Osteoblast (primary cell): ENCODE data around the gene UBR3. TPM values are rescaled to one million over a fixed set of nuclear protein-coding genes. Genes with fewer than 3 reads are reported as not detected.

ENCODE experiments used
- DNase-seq: peaks from one replicate; pipeline ENCODE4 v3.0.0; 2011; ENCODE audit warnings: low spot score, mixed read lengths; ENCODE audit not compliant: insufficient read length; ENCODE audit errors: missing footprints
- H2AFZ ChIP-seq: 2 replicates; pipeline ENCODE4 v1.6.0; 2011; ENCODE audit warnings: mild to moderate bottlenecking, low read length
- H3K27ac ChIP-seq: 2 replicates; pipeline ENCODE4 v1.5.1; 2011; ENCODE audit warnings: mild to moderate bottlenecking, low read depth, low read length, moderate library complexity
- H3K27me3 ChIP-seq: 2 replicates; pipeline ENCODE4 v1.6.0; 2012; ENCODE audit warnings: mild to moderate bottlenecking, control low read depth, inconsistent platforms, low read length, moderate library complexity; ENCODE audit not compliant: insufficient read depth
- H3K36me3 ChIP-seq: 2 replicates; pipeline ENCODE4 v1.5.1; 2011; ENCODE audit warnings: mild to moderate bottlenecking, low read length, control low read depth, moderate library complexity; ENCODE audit not compliant: insufficient read depth
- H3K4me1 ChIP-seq: 2 replicates; pipeline ENCODE4 v1.5.1; 2011; ENCODE audit warnings: mild to moderate bottlenecking, low read length, control low read depth, moderate library complexity; ENCODE audit not compliant: insufficient read depth
- H3K4me2 ChIP-seq: 2 replicates; pipeline ENCODE4 v1.6.0; 2011; ENCODE audit warnings: mild to moderate bottlenecking, low read length; ENCODE audit not compliant: insufficient read depth
- H3K4me3 ChIP-seq: fragments of 200-600 bp; sonication (generic); 3 replicates; pipeline ENCODE4 v1.5.1; 2012; ENCODE audit warnings: mild to moderate bottlenecking, low read length, inconsistent platforms; ENCODE audit not compliant: insufficient read depth
- H3K79me2 ChIP-seq: 2 replicates; pipeline ENCODE4 v1.6.0; 2012; ENCODE audit warnings: mild to moderate bottlenecking, low read length, control low read depth, inconsistent platforms; ENCODE audit not compliant: insufficient read depth
- H3K9me3 ChIP-seq: 2 replicates; pipeline ENCODE4 v1.5.1; 2011; ENCODE audit warnings: low read depth, low read length, control low read depth
- H4K20me1 ChIP-seq: 2 replicates; pipeline ENCODE4 v1.6.0; 2012; ENCODE audit warnings: mild to moderate bottlenecking, low read length, control low read depth; ENCODE audit not compliant: insufficient read depth
- total RNA-seq: library from RNA; depleted of rRNA; stranded (reverse); fragments of >200 nt; gene quantifications from 2 replicates; pipeline ENCODE4 v1.2.3, GENCODE V29; 2012
- TF ChIP-seq, protein P1 (sequence below): IDR thresholded peaks from 2 replicates; pipeline ENCODE4 v1.5.1; 2011; ENCODE audit warnings: mild to moderate bottlenecking, low read depth, low read length, moderate library complexity; ENCODE audit errors: extremely low read depth

UBR3 gene
- total RNA-seq, 1 donor: 42.7 TPM

DNA sequence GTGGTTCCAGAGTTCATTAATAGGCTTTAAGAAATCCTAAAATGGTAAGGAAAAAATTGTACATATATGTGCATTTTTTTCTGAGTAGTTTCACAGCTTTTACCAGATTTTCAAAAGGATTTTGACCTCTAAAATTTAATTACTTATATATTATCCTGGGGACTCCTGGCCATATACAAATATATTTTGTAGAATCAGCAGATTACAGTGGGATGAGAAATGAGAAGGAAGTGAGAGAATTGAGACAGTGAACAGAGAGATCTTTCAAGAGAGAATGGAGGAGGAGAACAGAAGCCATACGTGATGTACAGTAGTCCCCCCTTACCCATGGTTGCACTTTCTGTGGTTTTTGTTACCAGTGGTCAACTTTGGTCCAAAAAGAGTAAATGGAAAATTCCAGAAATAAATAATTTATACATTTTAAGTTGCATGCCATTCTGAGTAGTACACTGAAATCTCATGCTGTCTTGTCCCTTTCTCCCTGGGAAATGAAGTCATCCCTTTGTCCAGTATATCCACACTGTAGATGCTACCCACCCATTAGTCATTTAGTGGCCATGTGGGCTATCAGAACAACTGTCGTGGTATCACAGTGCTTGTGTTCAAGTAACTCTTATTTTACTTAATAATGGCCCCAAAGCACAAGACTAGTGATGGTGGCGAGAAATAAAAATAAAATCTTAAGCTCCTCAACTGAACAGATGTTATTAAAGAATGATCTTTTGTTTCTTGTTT lies 220.2 kb downstream of the UBR3 start:
- TF ChIP-seq, protein P1, sequence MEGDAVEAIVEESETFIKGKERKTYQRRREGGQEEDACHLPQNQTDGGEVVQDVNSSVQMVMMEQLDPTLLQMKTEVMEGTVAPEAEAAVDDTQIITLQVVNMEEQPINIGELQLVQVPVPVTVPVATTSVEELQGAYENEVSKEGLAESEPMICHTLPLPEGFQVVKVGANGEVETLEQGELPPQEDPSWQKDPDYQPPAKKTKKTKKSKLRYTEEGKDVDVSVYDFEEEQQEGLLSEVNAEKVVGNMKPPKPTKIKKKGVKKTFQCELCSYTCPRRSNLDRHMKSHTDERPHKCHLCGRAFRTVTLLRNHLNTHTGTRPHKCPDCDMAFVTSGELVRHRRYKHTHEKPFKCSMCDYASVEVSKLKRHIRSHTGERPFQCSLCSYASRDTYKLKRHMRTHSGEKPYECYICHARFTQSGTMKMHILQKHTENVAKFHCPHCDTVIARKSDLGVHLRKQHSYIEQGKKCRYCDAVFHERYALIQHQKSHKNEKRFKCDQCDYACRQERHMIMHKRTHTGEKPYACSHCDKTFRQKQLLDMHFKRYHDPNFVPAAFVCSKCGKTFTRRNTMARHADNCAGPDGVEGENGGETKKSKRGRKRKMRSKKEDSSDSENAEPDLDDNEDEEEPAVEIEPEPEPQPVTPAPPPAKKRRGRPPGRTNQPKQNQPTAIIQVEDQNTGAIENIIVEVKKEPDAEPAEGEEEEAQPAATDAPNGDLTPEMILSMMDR: no peak
- no peak for DNase-seq
- no peaks in the 10 kb centered on the region for H3K36me3 ChIP-seq
- H3K4me2 ChIP-seq: no peak overlapping the region
- H3K27me3 ChIP-seq: no peaks in the 10 kb centered on the region
- no peak overlapping the region for H2AFZ ChIP-seq
- H4K20me1 ChIP-seq: no peaks in the 10 kb centered on the region
- H3K9me3 ChIP-seq: no peaks in the 10 kb centered on the region
- no peak overlapping the region for H3K4me3 ChIP-seq
- no peaks in the 10 kb centered on the region for H3K79me2 ChIP-seq
- H3K4me1 ChIP-seq: peaks cover 5% of the 10 kb centered on the region
- H3K27ac ChIP-seq: no peak overlapping the region

DNA sequence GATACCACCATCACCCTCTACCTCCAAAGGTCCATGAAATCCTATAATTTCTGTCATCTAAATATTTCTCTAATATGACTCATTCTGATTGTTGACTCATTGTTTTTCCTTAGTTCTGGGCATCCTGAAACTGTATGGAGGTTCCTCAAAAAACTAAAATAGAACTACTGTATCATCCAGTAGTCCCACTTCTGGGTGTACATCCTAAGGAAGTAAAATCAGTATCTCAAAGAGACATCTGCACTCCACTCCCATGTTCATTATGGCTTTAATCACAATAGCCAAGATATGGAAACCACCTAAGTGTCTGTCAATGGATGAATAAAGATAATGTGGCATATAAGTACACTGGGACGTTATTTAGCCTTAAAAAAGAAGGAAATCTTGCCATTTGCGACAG lies 224.9 kb downstream of the UBR3 start:
- no peaks in the 10 kb centered on the region for H3K9me3 ChIP-seq
- TF ChIP-seq, protein P1: no peak
- DNase-seq: peak; percentile 21

DNA sequence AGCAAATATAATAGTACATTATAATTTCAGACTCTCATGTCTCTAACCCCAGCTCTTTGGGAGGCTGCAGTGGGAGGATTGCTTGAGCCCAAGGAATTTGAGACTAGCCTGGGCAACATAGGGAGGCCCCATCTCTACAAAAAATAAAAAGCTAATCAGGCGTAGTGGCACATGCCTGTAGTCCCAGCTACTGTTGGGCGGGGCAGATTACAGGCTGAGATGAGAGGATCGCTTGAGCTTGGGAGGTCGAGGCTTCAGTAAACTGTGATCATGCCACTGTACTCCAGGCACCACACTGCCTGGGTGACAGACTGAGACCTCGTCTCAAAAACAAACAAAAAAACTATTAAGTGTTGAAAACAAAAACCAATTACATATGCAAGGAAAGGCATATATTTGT lies 227.7 kb downstream of the UBR3 start:
- Histone ChIP-seq H3K4me1 (peaks cover 5% of the 10 kb centered on the region), H3K36me3 (peaks cover 10% of the 10 kb centered on the region), H3K27me3 (no peaks in the 10 kb centered on the region), H3K79me2 (no peaks in the 10 kb centered on the region), H3K4me2 (no peak overlapping the region), H2AFZ (no peak overlapping the region), H3K27ac (no peak overlapping the region), H3K9me3 (no peaks in the 10 kb centered on the region), H3K4me3 (no peak overlapping the region), H4K20me1 (no peaks in the 10 kb centered on the region)
- DNase-seq: no peak
- TF ChIP-seq, protein P1: no peak

More for the DNA sequence above, 224.9 kb downstream of the UBR3 start:
- Histone ChIP-seq H3K4me3 (no peak overlapping the region), H3K27me3 (no peaks in the 10 kb centered on the region), H3K4me1 (peaks cover 5% of the 10 kb centered on the region), H3K27ac (no peak overlapping the region), H4K20me1 (no peaks in the 10 kb centered on the region), H3K36me3 (peaks cover 10% of the 10 kb centered on the region), H3K79me2 (no peaks in the 10 kb centered on the region), H3K4me2 (no peak overlapping the region), H2AFZ (no peak overlapping the region)

- Histone ChIP-seq H3K4me3 (no peak overlapping the region), H3K36me3 (peaks cover 19% of the 10 kb centered on the region), H3K9me3 (no peaks in the 10 kb centered on the region), H2AFZ (no peak overlapping the region), H3K79me2 (no peaks in the 10 kb centered on the region), H3K4me2 (no peak overlapping the region), H4K20me1 (no peaks in the 10 kb centered on the region), H3K4me1 (peaks cover 4% of the 10 kb centered on the region), H3K27me3 (no peaks in the 10 kb centered on the region), H3K27ac (no peak overlapping the region)
- DNase-seq: no peak
- TF ChIP-seq, protein P1: no peak
Measured at GRCh38 chr2:170056900-170057299, 229.6 kb downstream of the UBR3 start.
